ENCODE results near the gene MGAT1.
"Not testable (repeated sequence)": the region's sequence is repeated elsewhere in the genome, so short reads cannot be mapped to it uniquely, and the experiment has no call there.

MGAT1 gene

GRCh38 chr5:180803181-180804128 lies 849 bp upstream of the MGAT1 start:
- DNase-seq, result peak; percentile 58 to 93 (median 74)

- DNase-seq, result no peak
These were observed 846 bp downstream of the MGAT1 start for GRCh38 chr5:180801596-180802324.

- DNase-seq, result no peak
These were observed 2.5 kb downstream of the MGAT1 start for GRCh38 chr5:180799902-180800801.

- DNase-seq, result no peak
These were observed 3.4 kb downstream of the MGAT1 start for GRCh38 chr5:180799194-180799593.

- no peak for DNase-seq
These were observed 4.4 kb downstream of the MGAT1 start for GRCh38 chr5:180798193-180798592.

- no peak for DNase-seq
These were observed 5.1 kb downstream of the MGAT1 start for GRCh38 chr5:180797256-180798192.

GRCh38 chr5:180795771-180796313 lies 6.8 kb downstream of the MGAT1 start:
- no peak for DNase-seq

GRCh38 chr5:180792965-180793287 lies 9.7 kb downstream of the MGAT1 start:
- no peak for DNase-seq

- DNase-seq, result no peak
These were observed 10.2 kb downstream of the MGAT1 start for GRCh38 chr5:180792287-180792964.

GRCh38 chr5:180791611-180792213 lies 10.9 kb downstream of the MGAT1 start:
- no peak for DNase-seq

- DNase-seq, result no peak
These were observed 12.1 kb downstream of the MGAT1 start for GRCh38 chr5:180790524-180790923.

GRCh38 chr5:180790020-180790419 lies 12.6 kb downstream of the MGAT1 start:
- DNase-seq, result no peak

GRCh38 chr5:180788651-180789410 lies 13.8 kb downstream of the MGAT1 start:
- DNase-seq, result not testable (repeated sequence)

GRCh38 chr5:180787711-180788431 lies 14.7 kb downstream of the MGAT1 start:
- no peak for DNase-seq

GRCh38 chr5:180786531-180787398 lies 15.8 kb downstream of the MGAT1 start:
- DNase-seq, result no peak

GRCh38 chr5:180785794-180786221 lies 16.8 kb downstream of the MGAT1 start:
- DNase-seq, result no peak

GRCh38 chr5:180785121-180785781 lies 17.4 kb downstream of the MGAT1 start:
- DNase-seq, result no peak
